Measurements from ENCODE around the gene PLCXD1.
"Not testable (repeated sequence)": the region's sequence is repeated elsewhere in the genome, so short reads cannot be mapped to it uniquely, and the experiment has no call there.

The PLCXD1 gene

GRCh38 chrX:262381-262909, 18.7 kb upstream of the PLCXD1 start:
- no peak for DNase-seq (ENCODE audit: low spot score)

- DNase-seq (ENCODE audit: low spot score), result not testable (repeated sequence)
These were observed 17.2 kb upstream of the PLCXD1 start for GRCh38 chrX:264006-264405.

GRCh38 chrX:264634-265455, 16.3 kb upstream of the PLCXD1 start:
- no peak for DNase-seq (ENCODE audit: low spot score)

- DNase-seq (ENCODE audit: low spot score), result no peak
These were observed 15.7 kb upstream of the PLCXD1 start for GRCh38 chrX:265502-265901.

- no peak for DNase-seq (ENCODE audit: low spot score)
These were observed 13.4 kb upstream of the PLCXD1 start for GRCh38 chrX:267771-268261.

GRCh38 chrX:270848-271367, 10.3 kb upstream of the PLCXD1 start:
- DNase-seq (ENCODE audit: low spot score), result no peak

- no peak for DNase-seq (ENCODE audit: low spot score)
These were observed 6.2 kb upstream of the PLCXD1 start for GRCh38 chrX:274904-275475.

- no peak for DNase-seq (ENCODE audit: low spot score)
These were observed 5.7 kb upstream of the PLCXD1 start for GRCh38 chrX:275476-275966.

- DNase-seq (ENCODE audit: low spot score), result peak; percentile 92
These were observed 5.1 kb upstream of the PLCXD1 start for GRCh38 chrX:275967-276580.

- peak; percentile 90 for DNase-seq (ENCODE audit: low spot score)
These were observed 4.5 kb upstream of the PLCXD1 start for GRCh38 chrX:276581-277201.

GRCh38 chrX:279757-280604, 1.2 kb upstream of the PLCXD1 start:
- not testable (repeated sequence) for DNase-seq (ENCODE audit: low spot score)

- DNase-seq (ENCODE audit: low spot score), result not testable (repeated sequence)
These were observed 459 bp upstream of the PLCXD1 start for GRCh38 chrX:280722-281121.

GRCh38 chrX:282000-282681, 960 bp downstream of the PLCXD1 start:
- not testable (repeated sequence) for DNase-seq (ENCODE audit: low spot score)

GRCh38 chrX:283115-283845, 2.1 kb downstream of the PLCXD1 start:
- DNase-seq (ENCODE audit: low spot score), result peak; percentile 95

GRCh38 chrX:285076-285677, 4.0 kb downstream of the PLCXD1 start:
- DNase-seq (ENCODE audit: low spot score), result no peak

GRCh38 chrX:287670-288069, 6.5 kb downstream of the PLCXD1 start:
- DNase-seq (ENCODE audit: low spot score), result no peak

- no peak for DNase-seq (ENCODE audit: low spot score)
These were observed 7.4 kb downstream of the PLCXD1 start for GRCh38 chrX:288561-288991.

GRCh38 chrX:290476-291166, 9.4 kb downstream of the PLCXD1 start:
- no peak for DNase-seq (ENCODE audit: low spot score)

Data from AG08396 (cell line).